Activated B cell treated with CpG ODN at 0.5 μM for 24 hours (primary cell): ENCODE data around the gene GAB4. TPM values are rescaled to one million over a fixed set of nuclear protein-coding genes. Genes with fewer than 3 reads are reported as not detected.

Experiments
- ATAC-seq: fragments of 200-7000 bp; cut with Tn5 transposase; one replicate; pipeline ENCODE4 v1.10.0; 2021; ENCODE audit warnings: low read depth, mild to moderate bottlenecking, moderate library complexity
- CTCF ChIA-PET: fragments of 350-600 bp; sonication (Branson Sonifier 250); formaldehyde crosslinking; loops from one replicate; lab custom pipeline; 2021; ENCODE audit warnings: antibody characterized with exemption; lab: Charles Lee
- POLR2A ChIA-PET: fragments of 350-600 bp; sonication (Branson Sonifier 250); formaldehyde crosslinking; loops from one replicate; lab custom pipeline; 2021; ENCODE audit warnings: antibody characterized with exemption; lab: Charles Lee
- DNase-seq: peaks from one replicate; pipeline ENCODE4 v3.0.0; 2022
- H3K27ac Mint-ChIP-seq: one replicate; pipeline ENCODE4 v1.8.0; 2020; ENCODE audit warnings: mixed read lengths
- H3K27me3 Mint-ChIP-seq: one replicate; pipeline ENCODE4 v1.8.0; 2021; ENCODE audit warnings: mixed read lengths
- H3K36me3 Mint-ChIP-seq: one replicate; pipeline ENCODE4 v1.8.0; 2021; ENCODE audit warnings: low read depth, mixed read lengths
- H3K4me1 Mint-ChIP-seq: one replicate; pipeline ENCODE4 v1.8.0; 2021; ENCODE audit warnings: mixed read lengths
- H3K4me3 Mint-ChIP-seq: one replicate; pipeline ENCODE4 v1.8.0; 2020; ENCODE audit warnings: mild to moderate bottlenecking, mixed read lengths
- H3K9me3 Mint-ChIP-seq: one replicate; pipeline ENCODE4 v1.8.0; 2020; ENCODE audit warnings: mixed read lengths
- intact Hi-C: fragments of 100-400 bp; cut with micrococcal nuclease; formaldehyde crosslinking; loops from one replicate; pipeline ENCODE4 v1.15.1; 2024
- total RNA-seq: library from RNA; stranded (reverse); gene quantifications from 2 replicates; pipeline ENCODE4 v1.2.3, GENCODE V29; 2022
- TF ChIP-seq, protein P1 (sequence below): fragments of 200-600 bp; IDR thresholded peaks from one replicate; pipeline ENCODE4 v1.8.0; 2022; ENCODE audit warnings: antibody characterized with exemption, mild to moderate bottlenecking

Gene GAB4
- total RNA-seq, 1 donor from 2014 or later = 0.29 TPM

DNA sequence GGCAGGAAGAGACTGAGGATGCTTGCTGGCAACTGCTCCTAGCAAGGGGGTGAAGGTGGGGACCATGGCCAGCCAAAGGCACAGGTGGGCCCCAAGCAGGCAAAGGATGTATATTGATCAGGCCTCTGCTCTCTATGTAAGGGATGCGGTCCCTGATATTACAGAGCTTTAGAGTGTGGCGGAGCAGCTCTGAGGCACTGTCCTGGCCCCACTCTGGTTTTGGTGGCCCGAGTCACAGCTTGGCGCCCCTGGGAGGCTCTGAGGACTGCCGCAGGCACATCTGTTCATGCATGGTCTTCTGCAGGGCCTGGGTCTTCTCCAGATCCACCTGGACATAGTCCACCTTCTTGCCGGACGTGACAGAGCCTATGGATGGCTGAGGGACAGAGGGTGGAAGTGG, 45.5 kb downstream of the GAB4 start:
- DNase-seq = no peak
- ChIA-PET CTCF (no interaction called here), POLR2A (no interaction called here)
- Mint-ChIP-seq H3K36me3 (no peaks in the 10 kb centered on the region), H3K4me3 (no peak overlapping the region), H3K9me3 (no peaks in the 10 kb centered on the region), H3K4me1 (no peaks in the 10 kb centered on the region), H3K27me3 (peaks cover 3% of the 10 kb centered on the region), H3K27ac (no peak overlapping the region)
- intact Hi-C loops = no loop called here
- TF ChIP-seq, protein P1, sequence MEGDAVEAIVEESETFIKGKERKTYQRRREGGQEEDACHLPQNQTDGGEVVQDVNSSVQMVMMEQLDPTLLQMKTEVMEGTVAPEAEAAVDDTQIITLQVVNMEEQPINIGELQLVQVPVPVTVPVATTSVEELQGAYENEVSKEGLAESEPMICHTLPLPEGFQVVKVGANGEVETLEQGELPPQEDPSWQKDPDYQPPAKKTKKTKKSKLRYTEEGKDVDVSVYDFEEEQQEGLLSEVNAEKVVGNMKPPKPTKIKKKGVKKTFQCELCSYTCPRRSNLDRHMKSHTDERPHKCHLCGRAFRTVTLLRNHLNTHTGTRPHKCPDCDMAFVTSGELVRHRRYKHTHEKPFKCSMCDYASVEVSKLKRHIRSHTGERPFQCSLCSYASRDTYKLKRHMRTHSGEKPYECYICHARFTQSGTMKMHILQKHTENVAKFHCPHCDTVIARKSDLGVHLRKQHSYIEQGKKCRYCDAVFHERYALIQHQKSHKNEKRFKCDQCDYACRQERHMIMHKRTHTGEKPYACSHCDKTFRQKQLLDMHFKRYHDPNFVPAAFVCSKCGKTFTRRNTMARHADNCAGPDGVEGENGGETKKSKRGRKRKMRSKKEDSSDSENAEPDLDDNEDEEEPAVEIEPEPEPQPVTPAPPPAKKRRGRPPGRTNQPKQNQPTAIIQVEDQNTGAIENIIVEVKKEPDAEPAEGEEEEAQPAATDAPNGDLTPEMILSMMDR = no peak
- ATAC-seq = no peak

DNA sequence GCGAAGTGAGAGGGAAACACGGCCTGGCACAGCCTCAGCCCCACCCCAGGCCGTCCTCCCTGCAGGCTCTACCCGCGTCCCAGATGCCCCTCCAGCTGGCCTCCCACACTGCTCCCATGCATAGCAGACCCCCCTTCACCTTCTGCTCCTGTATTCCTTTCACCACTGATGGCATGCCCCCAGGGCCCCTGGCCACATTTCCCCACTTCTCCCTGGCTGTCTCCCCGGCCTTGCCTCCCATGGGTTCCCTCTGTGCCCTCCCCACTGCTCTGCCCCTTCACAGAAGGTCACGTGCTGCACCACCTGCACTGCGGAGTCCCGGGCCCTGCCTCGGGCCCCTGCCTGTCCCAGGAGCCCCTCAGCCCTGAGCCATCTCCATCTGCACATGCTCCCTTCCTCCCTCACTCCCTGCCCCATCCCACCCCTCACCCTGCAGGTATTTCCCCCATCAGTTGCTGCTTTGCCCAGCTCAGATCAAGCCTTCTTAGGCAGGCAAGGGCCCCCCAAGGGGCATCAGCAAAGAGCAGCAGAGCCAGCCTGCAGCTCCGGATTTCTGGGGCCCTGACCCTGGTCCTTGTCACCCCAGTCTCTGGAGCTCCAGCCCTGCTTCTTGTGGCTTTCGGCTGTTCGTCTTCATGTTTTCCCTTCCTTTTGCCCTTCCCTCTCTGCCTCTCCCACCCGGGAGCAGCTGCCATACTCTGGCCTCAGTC, 46.4 kb downstream of the GAB4 start:
- DNase-seq (no peak), ATAC-seq (no peak)
- intact Hi-C loops = no loop called here
- H3K9me3 Mint-ChIP-seq = no peaks in the 10 kb centered on the region
- CTCF ChIA-PET = no interaction called here
- TF ChIP-seq, protein P1 = no peak
- H3K36me3 Mint-ChIP-seq = no peaks in the 10 kb centered on the region
- no peak overlapping the region for H3K4me3 Mint-ChIP-seq
- POLR2A ChIA-PET = no interaction called here
- peaks cover 1% of the 10 kb centered on the region for H3K27me3 Mint-ChIP-seq
- no peaks in the 10 kb centered on the region for H3K4me1 Mint-ChIP-seq
- H3K27ac Mint-ChIP-seq = no peak overlapping the region

DNA sequence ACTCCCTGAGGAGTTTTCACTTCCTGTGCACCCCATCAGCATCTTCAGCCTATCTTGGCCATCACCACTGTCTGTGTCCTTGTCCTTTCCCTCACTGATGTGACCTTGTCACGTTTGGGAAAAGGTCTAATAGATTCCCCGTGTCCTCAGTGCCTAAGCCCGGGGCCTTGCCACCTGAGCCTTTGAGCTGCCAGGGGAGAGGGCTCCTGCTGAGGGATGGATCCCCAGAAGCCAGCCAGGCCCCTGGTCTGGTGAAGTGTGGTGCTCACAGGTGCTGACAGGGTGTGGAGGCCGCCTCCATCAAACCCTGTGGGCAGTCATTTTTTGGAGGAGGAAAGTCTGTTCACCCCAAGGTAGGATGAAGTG, 47.2 kb downstream of the GAB4 start:
- Mint-ChIP-seq H3K27me3 (no peaks in the 10 kb centered on the region), H3K27ac (no peak overlapping the region), H3K9me3 (no peaks in the 10 kb centered on the region), H3K4me1 (no peaks in the 10 kb centered on the region), H3K36me3 (no peaks in the 10 kb centered on the region), H3K4me3 (no peak overlapping the region)
- intact Hi-C loops = no loop called here
- POLR2A ChIA-PET = no interaction called here
- CTCF ChIA-PET = no interaction called here
- TF ChIP-seq, protein P1 = no peak
- ATAC-seq = no peak
- DNase-seq = no peak

DNA sequence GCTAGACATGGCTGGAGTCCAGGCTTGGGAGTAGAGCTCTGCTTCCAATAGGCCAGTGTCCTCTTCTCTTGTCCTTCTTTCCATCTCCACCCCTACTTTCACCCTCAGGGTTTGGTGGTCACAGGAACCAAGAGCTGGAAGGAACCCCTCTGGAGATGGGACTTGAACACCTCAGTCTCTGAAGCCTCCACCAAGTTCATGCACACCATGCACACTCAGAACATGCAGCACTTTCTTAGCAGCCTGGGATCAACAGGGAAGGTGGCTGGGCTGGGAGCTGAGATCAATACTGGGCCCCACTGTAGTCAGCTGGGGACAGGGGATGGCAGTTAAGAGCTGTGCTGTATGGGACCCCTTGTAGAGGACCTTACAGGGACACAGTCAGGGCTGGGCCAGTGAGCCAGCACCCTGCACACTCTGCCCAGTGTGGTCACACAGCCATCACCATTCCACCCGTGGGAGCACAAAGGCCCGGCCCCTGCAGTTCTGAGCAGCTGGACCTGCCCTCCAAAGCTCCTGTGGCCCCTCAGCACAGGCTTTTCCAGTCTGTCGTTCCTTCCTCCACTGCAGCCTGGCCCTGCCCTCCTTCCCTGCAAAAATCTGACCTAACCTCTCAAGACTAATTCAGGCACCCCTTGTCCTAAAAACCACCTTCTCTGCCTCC, 47.7 kb downstream of the GAB4 start:
- POLR2A ChIA-PET = no interaction called here
- intact Hi-C loops = no loop called here
- Mint-ChIP-seq H3K4me1 (no peaks in the 10 kb centered on the region), H3K4me3 (no peak overlapping the region), H3K27me3 (no peaks in the 10 kb centered on the region), H3K27ac (no peak overlapping the region), H3K9me3 (no peaks in the 10 kb centered on the region), H3K36me3 (no peaks in the 10 kb centered on the region)
- CTCF ChIA-PET = no interaction called here
- TF ChIP-seq, protein P1 = no peak
- no peak for ATAC-seq
- no peak for DNase-seq

DNA sequence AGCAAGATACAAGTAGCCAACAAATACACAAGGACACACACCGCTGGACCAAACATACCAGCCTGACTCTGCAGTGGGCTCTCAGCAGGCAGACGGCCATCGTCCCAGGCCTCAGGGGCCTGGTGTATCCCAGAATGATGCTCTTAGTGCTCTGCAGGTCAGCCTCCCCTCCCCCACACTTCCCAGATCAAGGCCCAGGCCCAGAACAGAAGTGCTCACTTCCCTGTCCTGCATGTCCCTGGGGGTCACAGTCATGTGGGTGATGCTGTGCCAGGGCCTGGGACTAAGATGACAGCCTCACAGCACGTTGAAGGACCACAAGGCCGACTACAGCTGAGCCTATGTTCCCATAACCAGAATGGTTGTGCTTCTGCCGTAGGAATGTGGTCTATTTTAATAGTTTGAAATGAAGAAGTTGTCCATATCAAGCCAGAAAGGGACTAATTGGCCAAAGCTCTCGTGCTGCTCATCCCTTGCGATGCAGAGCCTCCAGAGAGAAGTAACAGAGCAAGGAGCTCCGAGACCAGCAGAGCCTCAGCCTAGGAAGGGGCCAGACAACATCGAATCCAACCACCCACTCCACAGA, 48.6 kb downstream of the GAB4 start:
- Mint-ChIP-seq H3K27me3 (no peaks in the 10 kb centered on the region), H3K9me3 (no peaks in the 10 kb centered on the region), H3K36me3 (no peaks in the 10 kb centered on the region)

More for the DNA sequence above, 48.6 kb downstream of the GAB4 start:
- H3K4me1 Mint-ChIP-seq = no peaks in the 10 kb centered on the region
- no peak overlapping the region for H3K27ac Mint-ChIP-seq
- intact Hi-C loops = no loop called here
- DNase-seq (no peak), ATAC-seq (no peak)
- POLR2A ChIA-PET = no interaction called here
- TF ChIP-seq, protein P1 = no peak
- H3K4me3 Mint-ChIP-seq = no peak overlapping the region
- CTCF ChIA-PET = no interaction called here
